Measurements from ENCODE around the gene HNRNPA2B1. TPM values are rescaled to one million over a fixed set of nuclear protein-coding genes. Genes with fewer than 3 reads are reported as not detected.
"Not testable (repeated sequence)": the region's sequence is repeated elsewhere in the genome, so short reads cannot be mapped to it uniquely, and the experiment has no call there.

Gene HNRNPA2B1
- total RNA-seq, 1 experiment from 2014 or later = 512 TPM

DNA sequence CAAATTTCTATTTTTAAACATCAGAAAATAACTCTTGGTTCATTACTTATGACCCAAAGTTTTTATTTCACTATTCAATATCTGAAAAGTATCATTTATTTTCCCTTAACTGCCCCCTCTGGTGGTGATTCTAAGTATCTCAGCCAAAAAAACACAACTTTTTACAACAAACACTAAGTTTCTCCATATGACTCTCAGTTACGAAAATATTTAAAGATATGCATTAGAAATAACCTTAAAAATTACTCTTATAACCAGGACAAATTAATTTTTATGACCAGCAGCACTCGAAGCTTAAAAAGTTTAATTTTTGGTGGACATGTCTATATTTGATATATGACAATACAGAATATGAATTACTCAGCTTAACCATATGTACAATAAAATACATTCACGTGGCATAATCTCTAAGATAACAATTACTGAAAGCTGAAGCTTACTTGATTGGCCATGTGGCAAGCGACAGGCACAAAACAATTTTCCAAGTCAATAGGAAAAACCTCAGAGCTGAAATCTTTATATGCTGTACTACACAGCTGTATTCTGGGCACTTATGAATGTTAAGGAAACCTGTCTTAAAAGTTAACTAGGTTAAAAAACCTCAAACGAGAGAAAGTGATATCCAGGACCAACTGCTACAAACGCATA, 2.3 kb downstream of the HNRNPA2B1 start:
- no peak for DNase-seq (ENCODE audit: low read depth)

DNA sequence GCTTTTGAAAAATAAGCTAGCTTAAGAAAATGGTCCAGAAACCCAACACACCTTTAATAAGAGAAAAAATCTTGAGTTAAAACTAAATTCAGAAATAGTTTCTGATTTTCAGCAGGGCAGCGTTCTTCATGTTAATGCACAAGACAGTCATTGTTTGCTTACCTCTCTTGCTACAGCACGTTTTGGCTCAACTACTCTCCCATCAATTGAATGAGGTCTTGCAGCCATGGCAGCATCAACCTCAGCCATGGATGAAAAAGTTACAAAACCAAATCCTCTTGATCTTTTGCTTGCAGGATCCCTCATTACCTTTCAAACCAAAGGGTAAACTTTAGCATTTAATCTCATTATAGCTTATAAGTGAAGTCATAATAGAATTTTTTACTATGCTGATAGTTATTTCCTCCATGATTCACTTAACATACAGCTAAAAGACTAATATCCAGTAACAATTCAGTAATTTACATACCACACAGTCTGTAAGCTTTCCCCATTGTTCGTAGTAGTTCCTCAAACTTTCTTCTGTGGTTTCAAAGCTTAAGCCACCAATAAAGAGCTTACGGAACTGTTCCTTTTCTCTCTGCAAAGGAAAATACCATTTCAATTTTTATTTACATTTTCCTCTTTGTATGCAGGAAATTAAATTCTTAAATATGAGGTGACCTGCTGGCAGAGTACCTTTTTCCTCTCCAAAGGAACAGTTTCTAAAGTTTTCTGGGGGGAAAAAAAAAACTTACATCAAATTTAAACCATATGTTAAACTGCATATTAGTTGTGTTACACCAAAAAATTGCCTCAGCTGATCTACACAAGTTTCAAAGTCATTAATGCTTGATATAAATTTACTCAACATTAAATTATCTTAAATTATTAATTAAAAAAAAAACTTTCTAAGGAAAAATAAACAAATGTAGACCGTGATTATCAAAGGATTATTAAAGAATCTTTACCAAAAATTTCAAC, 3.1 kb downstream of the HNRNPA2B1 start:
- no peak for DNase-seq (ENCODE audit: low read depth)

DNA sequence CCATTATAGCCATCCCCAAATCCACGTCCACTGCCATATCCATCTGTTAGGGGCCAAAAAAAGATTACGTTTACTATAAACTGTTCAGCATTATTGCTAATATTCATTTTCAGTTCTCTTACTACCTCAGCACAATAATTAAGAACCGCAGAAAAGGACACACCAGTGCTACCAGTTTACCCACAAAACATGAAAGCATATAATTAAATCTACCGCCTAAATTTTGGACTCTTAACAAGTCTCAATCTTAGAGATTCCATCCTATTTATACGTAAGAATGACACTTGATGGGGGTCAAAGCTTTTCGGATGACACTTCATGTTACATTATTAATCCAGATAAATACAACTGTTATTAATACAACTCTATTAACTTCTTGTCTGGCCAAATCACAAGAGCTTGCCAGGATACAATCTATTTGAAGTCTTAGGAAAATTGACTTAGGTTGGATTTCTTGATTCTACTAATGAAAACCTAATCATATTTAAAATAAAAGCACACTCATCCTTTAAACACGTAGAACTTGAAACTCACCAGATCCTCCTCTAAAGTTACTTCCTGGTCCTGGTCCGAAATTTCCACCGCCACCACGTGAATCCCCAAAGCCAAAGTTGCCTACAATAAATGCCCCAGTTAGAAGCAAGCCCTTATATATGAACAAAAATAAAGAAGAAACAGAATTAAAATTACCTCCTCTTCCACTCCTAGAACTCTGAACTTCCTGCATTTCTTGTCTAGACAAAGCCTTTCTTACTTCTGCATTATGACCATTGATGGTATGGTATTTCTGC, 4.5 kb downstream of the HNRNPA2B1 start:
- DNase-seq (ENCODE audit: low read depth) = no peak

DNA sequence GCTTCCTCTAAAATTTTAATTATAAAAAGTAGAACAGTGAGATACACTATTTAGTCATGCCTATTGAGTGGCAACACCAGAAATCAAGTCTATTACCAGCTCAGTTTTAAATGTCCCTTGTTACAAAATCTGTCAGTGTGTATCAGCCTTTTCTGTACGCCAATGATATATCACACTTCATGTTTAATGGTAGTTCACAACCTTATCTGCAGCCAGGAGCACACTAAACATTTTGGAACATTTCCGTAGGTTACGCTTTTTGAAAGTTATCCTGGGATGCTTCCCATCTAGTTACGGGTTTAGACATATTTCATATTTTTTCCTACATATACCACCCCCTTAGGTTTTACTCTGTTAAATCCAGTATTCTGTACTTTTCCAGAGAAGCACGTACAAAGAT, 5.4 kb downstream of the HNRNPA2B1 start:
- no peak for DNase-seq (ENCODE audit: low read depth)

DNA sequence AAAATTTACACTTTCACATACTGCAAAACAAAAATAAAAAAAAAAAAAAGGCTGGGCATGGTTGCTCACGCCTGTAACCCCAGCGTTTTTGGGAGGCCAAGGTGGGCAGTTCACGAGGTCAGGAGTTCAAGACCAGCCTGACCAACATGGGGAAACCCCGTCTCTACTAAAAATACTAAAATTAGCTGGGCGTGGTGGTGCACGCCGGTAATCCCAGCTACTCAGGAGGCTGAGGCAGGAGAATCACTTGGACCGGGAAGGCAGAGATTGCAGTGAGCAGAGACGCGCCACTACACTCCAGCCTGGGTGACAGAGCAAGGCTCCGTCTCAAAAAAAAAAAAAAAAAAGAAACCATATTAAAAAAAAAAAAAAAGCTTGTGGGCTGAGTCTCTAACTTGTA, 5.8 kb downstream of the HNRNPA2B1 start:
- not testable (repeated sequence) for DNase-seq (ENCODE audit: low read depth)

DNA sequence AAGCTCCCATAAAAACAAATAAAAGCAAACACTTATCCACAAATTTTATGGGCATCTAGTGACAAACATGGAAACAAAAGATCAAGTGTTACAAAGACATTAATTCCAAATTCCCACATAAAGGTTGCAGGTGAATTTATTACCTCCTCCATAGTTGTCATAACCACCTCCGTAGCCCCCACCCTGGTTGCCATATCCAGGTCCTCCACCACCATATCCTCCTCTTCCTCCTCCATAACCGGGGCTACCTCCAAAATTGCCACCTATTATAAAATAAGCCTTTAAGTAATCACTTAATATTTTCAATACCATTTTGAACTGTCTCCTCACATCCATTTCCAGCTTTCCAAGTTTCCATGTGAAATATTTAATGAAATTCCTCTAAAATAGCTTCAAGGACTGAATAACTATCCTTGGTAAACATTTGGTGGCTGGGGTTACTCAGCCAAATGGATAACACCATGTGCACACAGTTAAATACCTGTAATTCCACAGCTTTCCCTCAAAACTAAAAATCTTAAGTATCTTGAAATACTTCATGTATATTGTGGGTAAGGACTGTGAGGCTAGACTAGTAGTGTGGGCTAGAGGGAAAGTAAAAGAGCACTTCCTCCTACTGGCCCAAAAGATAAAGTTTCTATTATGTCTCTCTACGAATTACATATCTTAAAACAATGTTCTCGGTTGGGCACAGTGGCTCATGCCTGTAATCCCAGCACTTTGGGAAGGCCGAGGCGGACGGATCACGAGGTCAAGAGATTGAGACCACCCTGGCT, 6.9 kb downstream of the HNRNPA2B1 start:
- no peak for DNase-seq (ENCODE audit: low read depth)

DNA sequence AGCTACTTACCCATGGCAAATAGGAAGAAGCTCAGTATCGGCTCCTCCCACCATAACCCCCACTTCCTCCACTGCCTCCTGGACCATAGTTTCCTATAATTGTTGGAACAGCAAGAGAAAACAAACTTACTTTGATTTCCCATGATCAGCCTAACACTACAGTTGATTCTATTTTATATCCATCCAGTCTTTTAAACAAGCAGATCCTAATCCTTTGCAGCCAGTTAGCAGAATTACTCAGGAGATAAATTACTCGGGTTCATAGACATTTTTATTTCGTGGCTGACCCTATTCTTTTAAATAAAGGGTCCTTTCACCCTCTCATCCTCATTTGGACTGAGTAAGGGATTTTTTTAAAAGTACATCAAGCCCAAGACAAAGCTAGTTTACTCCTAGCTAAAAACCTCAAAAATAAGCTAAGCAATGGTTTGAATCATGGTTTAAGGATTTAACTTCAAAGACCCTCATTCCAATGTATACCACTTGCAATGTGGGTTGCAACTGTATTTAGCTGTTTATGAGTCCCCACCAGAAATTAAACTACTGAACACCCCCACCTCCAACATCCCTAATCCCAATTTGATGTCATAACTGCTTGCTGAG, 8.0 kb downstream of the HNRNPA2B1 start:
- DNase-seq (ENCODE audit: low read depth) = no peak

DNA sequence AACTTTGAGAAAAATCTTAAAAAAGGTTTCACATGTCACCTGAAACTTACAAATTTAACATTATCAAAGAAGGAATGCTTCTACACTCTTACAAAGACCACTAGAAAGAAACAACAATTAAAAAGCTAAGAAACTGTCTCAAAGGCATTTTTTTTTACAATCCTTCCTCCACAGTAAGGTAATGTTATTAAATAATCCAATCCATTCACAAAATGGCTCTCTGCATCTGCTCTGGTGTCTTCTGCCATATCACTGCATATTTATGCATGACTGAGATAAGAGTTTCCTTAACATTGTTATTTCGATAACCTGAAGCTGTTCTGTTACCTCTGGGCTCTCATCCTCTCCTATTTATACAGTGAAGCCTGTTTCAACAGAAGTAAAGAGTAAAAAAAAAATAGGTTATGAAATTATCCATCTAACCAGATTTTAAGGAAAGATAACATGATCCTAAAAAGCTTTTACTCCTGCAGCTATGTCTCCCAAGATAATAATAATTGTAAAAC, 8.5 kb downstream of the HNRNPA2B1 start:
- DNase-seq (ENCODE audit: low read depth) = no peak

DNA sequence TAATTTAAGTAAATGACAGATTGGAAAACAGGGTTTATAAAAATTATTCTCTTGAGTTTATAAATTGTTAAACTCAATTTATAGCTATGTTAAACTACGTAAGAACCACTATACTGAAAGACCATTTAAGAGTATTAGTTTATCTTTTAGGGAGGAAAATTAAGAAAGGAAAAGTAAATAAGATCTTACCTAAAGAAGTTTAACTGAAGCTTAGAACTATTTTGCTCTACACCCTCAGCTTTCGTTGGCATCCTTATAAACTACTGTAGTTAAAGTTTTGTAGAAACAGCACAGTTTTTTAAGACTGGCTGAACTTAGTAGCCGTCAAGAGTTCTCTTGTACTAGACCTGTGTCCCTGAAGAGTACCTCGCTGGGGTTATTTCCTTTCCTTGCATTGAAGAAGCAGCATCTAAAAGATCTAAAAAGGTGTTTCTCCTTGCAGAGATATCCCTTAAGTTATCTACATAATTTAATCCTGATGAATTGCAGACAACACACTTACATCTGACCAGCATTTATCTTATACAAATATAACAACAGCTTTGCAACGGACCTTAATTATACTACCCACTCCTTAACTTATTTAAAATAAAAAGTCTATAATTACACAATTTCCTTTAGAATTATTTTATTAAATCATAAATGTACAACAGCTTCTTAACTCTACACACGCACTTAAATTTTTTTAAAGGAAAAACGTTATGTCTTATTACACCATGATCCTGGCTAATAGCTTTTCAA, 9.1 kb downstream of the HNRNPA2B1 start:
- no peak for DNase-seq (ENCODE audit: low read depth)

DNA sequence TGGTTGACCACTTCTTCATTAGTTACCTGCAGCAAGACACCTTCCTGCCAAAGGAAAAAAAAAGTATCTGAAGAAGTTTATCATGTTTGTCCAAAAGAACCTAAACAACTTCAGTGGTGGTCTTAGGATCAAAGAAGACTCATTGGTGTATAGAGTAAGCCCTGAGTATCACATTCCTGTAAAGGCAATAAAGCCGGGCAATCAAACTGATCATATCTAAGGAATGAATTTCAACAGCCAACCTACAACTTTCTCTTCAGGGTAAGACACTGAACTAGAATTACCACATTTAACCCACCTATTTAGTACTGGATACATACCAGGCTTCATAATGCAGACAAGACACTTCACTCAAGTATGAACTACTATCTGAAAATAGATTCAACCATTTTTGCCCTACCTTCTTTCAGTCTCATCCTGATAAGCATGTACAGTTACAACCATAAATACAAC, 10.1 kb downstream of the HNRNPA2B1 start:
- DNase-seq (ENCODE audit: low read depth) = no peak

DNA sequence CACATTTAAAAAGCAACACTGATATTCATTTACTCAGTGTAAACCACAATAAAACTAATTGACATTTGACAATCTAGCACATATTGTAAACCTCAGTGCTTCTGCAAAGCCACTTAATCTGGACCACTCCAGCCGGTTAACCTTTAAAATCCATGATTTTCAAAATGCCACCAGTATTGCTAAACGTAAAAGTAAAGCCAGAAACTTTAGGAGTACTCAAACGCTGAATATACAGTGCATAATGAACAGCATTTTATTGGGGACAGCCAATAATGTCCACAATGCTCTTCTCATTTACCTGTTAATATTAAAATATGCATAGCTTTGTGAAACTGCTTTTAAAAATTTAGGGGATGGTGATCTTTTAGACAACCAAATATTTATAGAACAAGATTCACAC, 10.8 kb downstream of the HNRNPA2B1 start:
- DNase-seq (ENCODE audit: low read depth) = no peak

DNA sequence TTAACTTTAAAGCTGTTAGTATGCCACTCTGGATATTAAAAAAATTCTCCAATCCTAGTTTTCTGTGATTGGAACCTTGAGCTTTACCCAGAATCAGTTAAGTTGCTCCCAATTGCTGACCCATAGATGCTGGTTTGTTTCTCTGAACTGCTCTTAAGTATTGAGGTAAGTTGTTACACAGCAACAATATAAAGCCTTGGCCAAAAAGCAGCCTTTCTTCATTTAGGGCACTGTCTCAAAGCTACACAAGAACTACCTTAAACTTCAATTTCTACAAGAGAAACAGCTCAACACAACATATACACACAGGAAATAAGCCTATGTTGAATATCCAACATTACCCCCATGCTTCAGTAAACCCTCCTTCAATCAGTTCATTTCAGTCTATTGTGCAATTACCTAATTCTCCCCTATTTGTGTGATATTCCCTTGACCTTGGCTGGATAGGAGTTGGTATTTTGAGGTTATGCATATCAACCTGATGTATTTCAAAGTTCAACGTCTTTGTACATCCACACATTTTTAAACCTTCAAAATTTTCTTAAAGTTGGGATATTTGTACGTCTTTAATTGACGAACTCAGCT, 11.5 kb downstream of the HNRNPA2B1 start:
- DNase-seq (ENCODE audit: low read depth) = no peak

DNA sequence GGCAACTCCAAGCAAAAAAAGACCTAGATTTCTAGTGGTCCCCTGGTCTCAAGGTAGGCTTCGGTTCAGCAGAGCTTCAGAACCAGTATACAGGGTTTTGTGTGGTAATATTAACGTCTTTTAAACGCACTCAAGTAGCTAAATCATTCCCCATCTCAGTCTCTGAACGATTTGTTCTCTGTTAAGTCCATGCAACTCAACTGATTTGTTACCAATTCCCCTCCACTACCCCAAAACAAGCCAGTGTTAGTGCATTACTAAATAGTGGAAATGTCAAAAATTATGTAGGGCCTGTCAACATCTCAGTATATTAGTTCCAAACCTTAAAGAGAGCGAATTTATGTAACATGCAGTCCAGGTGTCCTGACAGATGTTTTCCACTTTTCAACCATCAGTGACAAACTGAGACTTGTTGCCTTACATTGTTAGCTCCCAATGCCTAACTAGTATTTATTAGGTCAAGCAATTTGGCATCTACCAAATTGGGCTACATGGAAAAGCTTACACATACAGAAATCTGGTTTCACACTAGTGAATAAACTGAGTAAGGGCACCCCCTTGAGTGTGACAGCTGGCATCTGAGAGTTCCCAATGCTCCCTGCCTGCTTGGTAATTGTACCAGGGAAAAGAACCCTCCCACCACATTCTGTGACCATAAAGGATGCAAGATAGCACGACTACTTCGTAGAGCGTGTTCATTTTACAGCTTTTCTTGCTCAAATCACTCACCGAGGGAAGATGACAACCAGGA, 12.2 kb downstream of the HNRNPA2B1 start:
- DNase-seq (ENCODE audit: low read depth) = no peak

DNA sequence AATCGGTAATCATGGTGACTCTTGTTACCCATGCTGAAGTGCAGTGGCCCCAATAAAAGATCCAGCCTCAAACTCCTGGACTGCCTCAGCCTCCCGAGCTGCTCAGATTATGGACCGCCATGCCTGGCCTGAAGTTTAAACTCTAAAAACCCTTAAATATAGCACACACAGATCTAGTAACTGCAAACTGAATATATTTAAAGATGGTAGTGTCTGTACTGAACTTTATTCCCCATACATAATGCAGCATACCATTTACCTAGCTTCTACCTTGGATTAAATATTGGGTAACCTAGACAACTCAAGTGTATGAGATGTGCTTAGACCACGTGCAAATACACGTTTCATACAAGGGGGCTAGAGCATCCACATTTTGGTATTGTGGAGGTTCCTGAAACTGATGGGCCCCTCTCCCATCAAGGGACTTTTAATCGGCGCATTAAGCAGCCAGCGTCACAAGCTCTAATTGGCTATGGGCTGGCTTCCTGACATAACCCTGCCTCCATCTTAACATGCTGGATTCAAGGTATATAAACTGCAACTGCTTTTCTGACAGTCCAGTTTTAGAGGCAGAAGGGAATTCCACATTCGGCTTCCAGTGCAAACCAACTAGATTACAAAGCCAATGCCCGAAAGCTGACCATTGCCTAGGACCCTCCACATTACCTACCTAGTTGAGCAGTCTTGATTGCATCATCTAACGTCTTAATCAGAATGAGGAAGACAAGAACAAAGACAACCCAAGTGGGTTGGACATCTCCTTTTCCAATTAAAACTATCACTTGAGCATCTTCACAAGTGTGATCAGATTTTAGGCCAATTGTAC, 13.0 kb downstream of the HNRNPA2B1 start:
- peak; percentile 61 for DNase-seq (ENCODE audit: low read depth)

DNA sequence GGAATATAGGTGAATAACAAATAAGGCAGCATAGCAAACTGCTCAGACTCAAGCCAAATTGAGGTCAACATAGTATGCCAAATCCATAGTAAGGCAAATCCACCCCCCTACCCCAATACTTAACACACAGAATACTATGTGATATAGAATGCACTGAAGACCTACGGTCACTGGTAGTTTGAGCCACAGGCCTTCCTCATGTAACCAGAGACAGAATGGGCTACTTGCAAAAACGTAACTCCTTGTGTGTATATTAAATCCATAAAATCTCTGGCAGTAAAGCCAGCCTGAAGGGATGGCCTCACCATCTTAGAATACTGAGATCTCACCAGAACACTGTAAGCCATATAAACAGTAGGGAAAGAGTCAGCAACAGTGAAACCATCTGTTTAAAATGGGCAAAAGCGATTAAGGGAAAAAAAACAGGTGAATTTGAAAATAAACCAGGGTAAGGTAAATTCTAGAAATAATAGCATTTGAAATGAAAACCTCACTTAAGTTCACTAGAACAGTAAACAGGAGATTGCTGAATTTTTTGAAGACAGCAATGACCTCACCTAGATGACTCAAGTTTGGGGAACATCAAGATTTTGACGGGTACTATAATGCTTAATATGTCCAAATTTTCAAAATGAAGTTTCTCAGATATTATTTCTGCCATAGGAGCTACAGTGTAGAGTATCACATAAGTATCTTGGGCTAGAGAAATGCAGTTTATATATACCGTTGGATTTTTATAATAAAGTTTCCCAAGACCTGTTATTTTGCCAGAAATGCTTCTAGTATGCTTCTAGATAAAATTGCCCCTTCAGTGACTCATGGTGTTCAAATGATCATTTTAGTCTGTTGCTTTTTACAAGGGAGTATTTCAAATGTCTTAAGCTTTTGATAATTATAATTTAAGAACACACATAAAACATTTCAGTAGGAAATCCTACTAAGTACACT, 13.9 kb downstream of the HNRNPA2B1 start:
- no peak for DNase-seq (ENCODE audit: low read depth)

DNA sequence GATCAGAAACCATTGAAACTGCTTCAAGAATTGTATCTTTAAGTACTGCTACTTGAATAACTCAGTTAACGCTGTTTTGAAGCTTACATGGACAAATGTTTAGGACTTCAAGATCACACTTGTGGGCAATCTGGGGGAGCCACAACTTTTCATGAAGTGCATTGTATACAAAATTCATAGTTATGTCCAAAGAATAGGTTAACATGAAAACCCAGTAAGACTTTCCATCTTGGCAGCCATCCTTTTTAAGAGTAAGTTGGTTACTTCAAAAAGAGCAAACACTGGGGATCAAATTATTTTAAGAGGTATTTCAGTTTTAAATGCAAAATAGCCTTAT, 14.7 kb downstream of the HNRNPA2B1 start:
- no peak for DNase-seq (ENCODE audit: low read depth)
